Measurements from ENCODE around the gene SNRNP35.

DNA sequence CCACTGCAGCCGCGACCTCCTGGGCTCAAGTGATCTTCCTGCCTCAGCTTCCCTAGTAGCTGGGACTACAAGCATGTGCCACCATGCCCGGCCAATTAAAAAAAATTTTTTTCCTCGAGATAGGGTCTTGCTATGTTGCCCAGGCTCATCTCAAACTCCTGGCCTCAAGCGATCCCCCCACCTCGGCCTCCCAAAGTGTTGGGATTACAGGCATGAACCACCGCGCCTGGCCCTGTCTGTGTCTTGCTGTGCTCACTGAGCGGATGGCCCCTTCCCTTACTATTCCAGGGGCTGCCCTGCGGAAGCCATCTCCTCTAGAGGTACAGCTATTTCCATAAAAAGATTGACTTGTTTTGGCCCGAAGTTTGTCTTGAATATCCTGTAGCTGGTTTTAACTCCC, 20.1 kb downstream of the SNRNP35 start:
- TF ChIP-seq, protein P1, sequence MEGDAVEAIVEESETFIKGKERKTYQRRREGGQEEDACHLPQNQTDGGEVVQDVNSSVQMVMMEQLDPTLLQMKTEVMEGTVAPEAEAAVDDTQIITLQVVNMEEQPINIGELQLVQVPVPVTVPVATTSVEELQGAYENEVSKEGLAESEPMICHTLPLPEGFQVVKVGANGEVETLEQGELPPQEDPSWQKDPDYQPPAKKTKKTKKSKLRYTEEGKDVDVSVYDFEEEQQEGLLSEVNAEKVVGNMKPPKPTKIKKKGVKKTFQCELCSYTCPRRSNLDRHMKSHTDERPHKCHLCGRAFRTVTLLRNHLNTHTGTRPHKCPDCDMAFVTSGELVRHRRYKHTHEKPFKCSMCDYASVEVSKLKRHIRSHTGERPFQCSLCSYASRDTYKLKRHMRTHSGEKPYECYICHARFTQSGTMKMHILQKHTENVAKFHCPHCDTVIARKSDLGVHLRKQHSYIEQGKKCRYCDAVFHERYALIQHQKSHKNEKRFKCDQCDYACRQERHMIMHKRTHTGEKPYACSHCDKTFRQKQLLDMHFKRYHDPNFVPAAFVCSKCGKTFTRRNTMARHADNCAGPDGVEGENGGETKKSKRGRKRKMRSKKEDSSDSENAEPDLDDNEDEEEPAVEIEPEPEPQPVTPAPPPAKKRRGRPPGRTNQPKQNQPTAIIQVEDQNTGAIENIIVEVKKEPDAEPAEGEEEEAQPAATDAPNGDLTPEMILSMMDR (IDR thresholded peaks at IDR 0.05), result no peak
- no peak for TF ChIP-seq POLR2A (IDR thresholded peaks at IDR 0.05)
